A549 (cell line): ENCODE results near the gene GPATCH8. TPM values are rescaled to one million over a fixed set of nuclear protein-coding genes. Genes with fewer than 3 reads are reported as not detected.

Experiments
- ATAC-seq, 2 experiments: fragments of 200-7000 bp in 1 of 2; fragments of >200 bp in 1 of 2; cut with Nextera tagmentation in 1 of 2; cut with Tn5 transposase in 1 of 2; 3 replicates each; pipeline versions ENCODE4 v1.8.0 to v1.9.1; 2018 to 2020; ENCODE audit warnings: mild to moderate bottlenecking in 1 of 2, moderate library complexity in 1 of 2
- CTCF ChIA-PET: fragments of 300-600 bp; sonication (Branson Sonifier 250); formaldehyde crosslinking; extraction: SDS; loops from one replicate; lab custom pipeline; 2021; ENCODE audit warnings: antibody characterized with exemption, inconsistent platforms; lab: Yijun Ruan, JAX
- POLR2A ChIA-PET: fragments of 350-600 bp; formaldehyde crosslinking; extraction: SDS; loops from one replicate; lab custom pipeline; 2021; ENCODE audit warnings: antibody characterized with exemption, inconsistent platforms; lab: Yijun Ruan, JAX
- DNase-seq, 2 experiments: peaks; one replicate each; pipeline versions ENCODE4 v3.0.0 to v3.0.0-alpha.2; 2011 to 2016; ENCODE audit warnings: low read depth in 1 of 2, low spot score in 1 of 2
- FAIRE-seq: peaks from 2 replicates; lab custom pipeline; 2011; peaks lifted over from hg19 to GRCh38; lab: Jason Lieb, UNC
- H3K27ac ChIP-seq, 2 experiments: fragments of >200 bp; sonication (Bioruptor Twin); formaldehyde crosslinking; 3 replicates each; pipeline ENCODE4 v1.5.1; 2016 to 2017
- H3K4me1 ChIP-seq: fragments of >200 bp; sonication (Bioruptor Twin); formaldehyde crosslinking; 3 replicates; pipeline ENCODE4 v1.6.1; 2016
- H3K4me2 ChIP-seq: fragments of >200 bp; sonication (Bioruptor Twin); formaldehyde crosslinking; 3 replicates; pipeline ENCODE4 v1.6.1; 2016
- H3K4me3 ChIP-seq: fragments of >200 bp; sonication (Bioruptor Twin); formaldehyde crosslinking; 3 replicates; pipeline ENCODE4 v1.5.1; 2016
- H3K9me3 ChIP-seq: fragments of >200 bp; sonication (Bioruptor Twin); formaldehyde crosslinking; 3 replicates; pipeline ENCODE4 v1.6.1; 2016
- BCL3 ChIP-seq: fragments of >200 bp; sonication (Bioruptor Twin); formaldehyde crosslinking; IDR thresholded peaks from 3 replicates; pipeline ENCODE4 v1.6.1; 2016
- BHLHE40 ChIP-seq: IDR thresholded peaks from 2 replicates; pipeline ENCODE4 v1.6.1; 2012; ENCODE audit warnings: low read depth, low read length, inconsistent platforms
- CBX2 ChIP-seq: fragments of 200-600 bp; sonication (generic); IDR thresholded peaks from 2 replicates; pipeline ENCODE4 v1.6.1; 2016; ENCODE audit warnings: low read depth, mild to moderate bottlenecking, borderline replicate concordance
- CBX8 ChIP-seq: fragments of 200-600 bp; sonication (generic); IDR thresholded peaks from 2 replicates; pipeline ENCODE4 v1.6.1; 2016
- CEBPB ChIP-seq, 2 experiments: fragments of >200 bp in 1 of 2; sonication (Bioruptor Twin) in 1 of 2; formaldehyde crosslinking in 1 of 2; IDR thresholded peaks; 2 replicates each; pipeline ENCODE4 v1.6.1; 2012 to 2016
- CTCF ChIP-seq: fragments of >200 bp; sonication (Bioruptor Twin); formaldehyde crosslinking; IDR thresholded peaks from 3 replicates; pipeline ENCODE4 v1.5.1; 2016
- E2F6 ChIP-seq: IDR thresholded peaks from 2 replicates; pipeline ENCODE4 v1.6.1; 2012; ENCODE audit warnings: low read depth, borderline replicate concordance
- EHMT2 ChIP-seq: fragments of 200-600 bp; sonication (generic); IDR thresholded peaks from 2 replicates; pipeline ENCODE4 v1.6.1; 2016; ENCODE audit warnings: antibody characterized with exemption, low read depth, mild to moderate bottlenecking, moderate library complexity
- EP300 ChIP-seq, 2 experiments: fragments of >200 bp; sonication (Bioruptor Twin); formaldehyde crosslinking; IDR thresholded peaks; 2 replicates in 1 of 2; 3 replicates in 1 of 2; pipeline ENCODE4 v1.6.1; 2016 to 2017
- FOSB ChIP-seq: fragments of 250-450 bp; sonication (Bioruptor Pico); IDR thresholded peaks from 2 replicates; pipeline ENCODE4 v1.5.0; 2020; ENCODE audit warnings: mild to moderate bottlenecking, moderate library complexity
- FOSL2 ChIP-seq, 2 experiments: fragments of 450-650 bp in 1 of 2; fragments of >200 bp in 1 of 2; sonication (Bioruptor Twin) in 1 of 2; formaldehyde crosslinking; IDR thresholded peaks; 2 replicates each; pipeline versions ENCODE4 v1.5.0 to v1.6.1; 2016 to 2020; ENCODE audit warnings: mild to moderate bottlenecking in 1 of 2, moderate library complexity in 1 of 2
- HES2 ChIP-seq: fragments of >200 bp; sonication (Bioruptor Twin); formaldehyde crosslinking; IDR thresholded peaks from 2 replicates; pipeline ENCODE4 v1.6.1; 2016
- HMGXB4 ChIP-seq: fragments of 250-450 bp; sonication (Bioruptor Pico); IDR thresholded peaks from 2 replicates; pipeline ENCODE4 v1.5.0; 2021; ENCODE audit warnings: mild to moderate bottlenecking, moderate library complexity, borderline replicate concordance
- HOXA7 ChIP-seq: fragments of 250-450 bp; sonication (Bioruptor Pico); IDR thresholded peaks from 2 replicates; pipeline ENCODE4 v1.5.0; 2020; ENCODE audit warnings: mild to moderate bottlenecking, moderate library complexity
- JUNB ChIP-seq: fragments of >200 bp; sonication (Bioruptor Twin); formaldehyde crosslinking; IDR thresholded peaks from 2 replicates; pipeline ENCODE4 v1.6.1; 2016
- NPAS2 ChIP-seq: fragments of 250-450 bp; sonication (Bioruptor Pico); IDR thresholded peaks from 2 replicates; pipeline ENCODE4 v1.8.0; 2022; ENCODE audit warnings: mild to moderate bottlenecking, moderate library complexity, borderline replicate concordance
- POLR2A ChIP-seq: IDR thresholded peaks from 2 replicates; pipeline ENCODE4 v1.6.1; 2012; ENCODE audit warnings: mild to moderate bottlenecking, low read length
- RARB ChIP-seq: fragments of 250-450 bp; sonication (Bioruptor Pico); IDR thresholded peaks from 2 replicates; pipeline ENCODE4 v1.8.0; 2021; ENCODE audit warnings: mild to moderate bottlenecking, moderate library complexity
- RFX5 ChIP-seq: fragments of 450-650 bp; IDR thresholded peaks from 2 replicates; pipeline ENCODE4 v1.7.1; 2014; ENCODE audit warnings: antibody characterized with exemption, mild to moderate bottlenecking, moderate library complexity
- RNF2 ChIP-seq: fragments of 200-600 bp; sonication (generic); IDR thresholded peaks from 2 replicates; pipeline ENCODE4 v1.6.1; 2016; ENCODE audit warnings: low read depth, mild to moderate bottlenecking, antibody characterized with exemption, moderate library complexity, borderline replicate concordance
- SREBF2 ChIP-seq: fragments of 450-650 bp; IDR thresholded peaks from 2 replicates; pipeline ENCODE4 v1.6.1; 2014; ENCODE audit warnings: mild to moderate bottlenecking, moderate library complexity
- USF2 ChIP-seq: fragments of 450-650 bp; IDR thresholded peaks from 2 replicates; pipeline ENCODE4 v1.6.1; 2014; ENCODE audit warnings: antibody characterized with exemption
- ZC3H11A ChIP-seq: fragments of 450-650 bp; IDR thresholded peaks from 2 replicates; pipeline ENCODE4 v1.6.1; 2014; ENCODE audit warnings: antibody characterized with exemption, mild to moderate bottlenecking
- ZNF302 ChIP-seq: fragments of 250-450 bp; sonication (Bioruptor Pico); IDR thresholded peaks from 2 replicates; pipeline ENCODE4 v1.9.0; 2021; ENCODE audit warnings: inconsistent platforms, mild to moderate bottlenecking, moderate library complexity
- ZSCAN20 ChIP-seq: fragments of 250-450 bp; sonication (Bioruptor Pico); IDR thresholded peaks from 2 replicates; pipeline ENCODE4 v1.8.0; 2022; ENCODE audit warnings: mild to moderate bottlenecking, moderate library complexity
- WGBS: methylation state at CpG from one replicate; pipeline ENCODE4 v1.1.6; 2017; ENCODE audit errors: missing lambda C conversion rate; 5-methylcytosine and 5-hydroxymethylcytosine counted together
- polyA plus RNA-seq, 4 experiments: library from polyadenylated mRNA; depleted of rRNA in 3 of 4; stranded (reverse); fragments of >200 nt; fragmentation: RNase III in 1 of 4; extraction: RNeasy Plus Mini Kit Qiagen cat#74134 plus additional on column Dnase treatment in 1 of 4; gene quantifications; 2 replicates in 3 of 4; 3 replicates in 1 of 4; pipeline ENCODE4 v1.2.3, GENCODE V29; 2011 to 2017

The GPATCH8 gene
- polyA plus RNA-seq, 2 of the 4 experiments (the other 2 are of a cell fraction), result 21.7 to 27.3 TPM

GRCh38 chr17:44376779-44377178, 126.4 kb downstream of the GPATCH8 start:
- POLR2A ChIA-PET, result no interaction called here
- H3K4me2 ChIP-seq, result no peak overlapping the region
- ATAC-seq (no peak), FAIRE-seq (no peak), DNase-seq (no peak)
- WGBS, result 82% methylated on average over 12 of the region's 12 CpGs
- no peaks in the 10 kb centered on the region for H3K9me3 ChIP-seq
- H3K4me1 ChIP-seq, result no peaks in the 10 kb centered on the region
- no peak overlapping the region for H3K27ac ChIP-seq
- CTCF ChIA-PET, result interaction anchor here (1.3 to 13.4 kb wide), 13 partner anchors 9 to 296 kb away, joined by 3 to 140 read pairs (median 9); partner anchors contain the start of gene FAM171A2
- no peak overlapping the region for H3K4me3 ChIP-seq
- no peak for TF ChIP-seq NPAS2 (CRISPR knock-in tag)
- TF ChIP-seq FOSL2 (IDR thresholded peaks at IDR 0.05), result no peak
- no peak for TF ChIP-seq FOSL2 (CRISPR knock-in tag; IDR thresholded peaks at IDR 0.05)
- no peak for TF ChIP-seq HES2
- no peak for TF ChIP-seq CBX2
- no peak for TF ChIP-seq EP300 (IDR thresholded peaks at IDR 0.05)
- TF ChIP-seq RNF2, result no peak

- peak in 1 of 2 experiments; percentile 80 for DNase-seq
- peak; percentile 36 to 82; a peak in 4 of 6 replicates for ATAC-seq
- Histone ChIP-seq H3K9me3 (no peaks in the 10 kb centered on the region), H3K27ac (no peak overlapping the region)
- CTCF ChIA-PET, result interaction anchor here (0.5 to 13.4 kb wide), 19 partner anchors 9 to 498 kb away, joined by 3 to 140 read pairs (median 6); partner anchors contain the start of gene FAM171A2
- FAIRE-seq, result no peak
- TF ChIP-seq ZSCAN20 (CRISPR knock-in tag) (no peak), CTCF (peak; percentile 38; the same call in 2 of the 3 replicates)
- TF ChIP-seq, all 56 proteins: peak for 1
- Histone ChIP-seq H3K4me2 (no peak overlapping the region), H3K4me3 (no peak overlapping the region), H3K4me1 (no peaks in the 10 kb centered on the region)
- POLR2A ChIA-PET, result no interaction called here
- 53% methylated on average over 5 of the region's 5 CpGs for WGBS
Measured at GRCh38 chr17:44376124-44376523, 127.1 kb downstream of the GPATCH8 start.

- Histone ChIP-seq H3K27ac (no peak overlapping the region), H3K9me3 (no peaks in the 10 kb centered on the region), H3K4me1 (no peaks in the 10 kb centered on the region), H3K4me2 (no peak overlapping the region), H3K4me3 (no peak overlapping the region)
- peak; percentile 23 to 46; a peak in 4 of 6 replicates for ATAC-seq
- FAIRE-seq, result no peak
- no peak for DNase-seq
- CTCF ChIA-PET, result interaction anchor here (0.5 to 13.4 kb wide), 19 partner anchors 9 to 337 kb away, joined by 3 to 140 read pairs (median 5); partner anchors contain the start of gene FAM171A2
- 75% methylated on average over 20 of the region's 22 CpGs for WGBS
- TF ChIP-seq EHMT2 (no peak), ZC3H11A (no peak), HMGXB4 (CRISPR knock-in tag) (no peak), JUNB (no peak), RARB (CRISPR knock-in tag) (no peak), BCL3 (no peak), CBX8 (no peak), POLR2A (no peak), CEBPB (IDR thresholded peaks at IDR 0.05) (no peak), RFX5 (no peak), SREBF2 (no peak), ZNF302 (no peak), HOXA7 (no peak), USF2 (no peak), E2F6 (no peak), BHLHE40 (no peak), FOSB (no peak)
- POLR2A ChIA-PET, result no interaction called here
Measured at GRCh38 chr17:44375196-44376017, 127.8 kb downstream of the GPATCH8 start.
